ENCODE data around the gene NFIC.
A peak's percentile ranks its signal among the peaks of the same experiment; 100 is the strongest.
"Not testable (repeated sequence)": the region's sequence is repeated elsewhere in the genome, so short reads cannot be mapped to it uniquely, and the experiment has no call there.

Gene NFIC

GRCh38 chr19:3365836-3366752 is at the start of gene NFIC:
NFIC (plus strand) TSS chr19:3366583; CDS start chr19:3366637, 54 bp downstream.
- peak in 3 of 6 experiments; percentile 11 to 26 (median 12) for DNase-seq

- no peak for DNase-seq
These were observed 49.6 kb upstream of the NFIC start for GRCh38 chr19:3316659-3317207.

DNA sequence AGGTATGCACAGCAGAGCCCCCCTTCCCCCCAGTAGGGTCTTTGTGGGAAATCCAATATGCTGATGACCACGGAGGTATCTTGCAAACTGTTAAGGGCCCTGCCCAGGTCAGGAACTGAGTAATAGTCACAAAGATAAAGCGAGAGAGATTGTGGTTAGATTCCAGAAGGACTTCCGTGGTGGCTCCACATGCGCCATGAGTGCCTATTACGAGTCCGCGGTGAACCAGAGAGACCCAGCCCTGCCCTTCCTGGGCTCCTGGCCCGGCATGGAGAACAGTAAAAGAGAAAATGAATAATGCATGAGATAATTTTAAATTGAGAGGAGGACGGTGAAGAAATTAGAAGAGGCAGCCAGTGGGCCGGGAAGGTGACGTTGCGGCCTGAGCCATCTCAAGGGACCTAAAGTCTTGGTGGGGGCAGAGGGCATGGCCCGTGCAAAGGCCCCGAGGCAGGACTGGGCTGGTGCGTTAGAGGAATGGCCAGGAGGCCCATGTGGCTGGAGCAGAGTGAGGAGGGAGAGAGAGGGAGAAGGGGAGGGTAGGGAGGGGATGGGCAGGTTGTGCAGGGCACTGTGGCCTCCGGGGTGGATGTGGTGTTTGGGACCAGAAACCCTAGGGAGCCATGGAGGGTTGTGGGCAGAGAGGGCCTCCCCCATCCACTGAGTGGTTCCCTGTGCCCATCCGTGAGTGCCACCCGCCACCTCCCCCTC is 46.6 kb upstream of the NFIC start:
- no peak for DNase-seq

GRCh38 chr19:3320354-3320670 is 46.1 kb upstream of the NFIC start:
- no peak for DNase-seq

GRCh38 chr19:3320853-3321252 is 45.5 kb upstream of the NFIC start:
- no peak for DNase-seq

GRCh38 chr19:3321696-3322095 is 44.7 kb upstream of the NFIC start:
- no peak for DNase-seq

DNA sequence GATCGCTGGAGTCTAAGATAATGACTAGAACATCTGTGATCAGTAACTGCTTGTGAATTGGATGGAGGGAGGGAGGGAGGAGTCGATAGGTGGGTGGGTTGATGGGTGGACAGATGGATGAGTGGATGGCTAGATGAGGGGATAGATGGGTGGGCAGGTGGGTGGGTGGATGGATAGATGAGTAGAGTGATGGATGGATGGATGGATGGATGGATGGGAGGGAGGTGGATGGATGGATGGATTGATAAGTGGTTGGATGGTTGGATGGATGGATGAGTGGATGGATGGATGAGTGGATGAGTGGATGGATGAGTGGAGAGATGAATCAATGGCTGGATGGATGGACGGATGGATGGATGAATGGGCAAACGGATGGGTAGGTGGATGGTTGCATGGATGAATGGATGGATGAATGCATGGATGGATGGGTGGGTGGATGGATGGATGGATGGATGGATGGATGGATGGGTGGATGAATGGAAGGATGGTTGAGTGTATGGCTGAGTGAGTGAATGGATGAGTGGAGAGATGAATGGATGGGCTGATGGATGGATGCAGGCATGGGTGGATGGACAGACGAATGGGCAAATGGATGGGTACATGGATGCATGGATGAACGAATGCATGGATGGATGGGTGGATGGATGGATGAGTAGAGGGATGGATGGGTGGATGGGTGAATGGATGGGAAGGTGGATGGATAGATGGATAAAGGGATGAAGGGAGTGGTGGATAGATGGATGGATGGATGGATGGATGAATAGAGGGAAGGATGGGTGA is 44.0 kb upstream of the NFIC start:
- DNase-seq = no peak

- DNase-seq = no peak
These were observed 43.4 kb upstream of the NFIC start for GRCh38 chr19:3323026-3323425.

DNA sequence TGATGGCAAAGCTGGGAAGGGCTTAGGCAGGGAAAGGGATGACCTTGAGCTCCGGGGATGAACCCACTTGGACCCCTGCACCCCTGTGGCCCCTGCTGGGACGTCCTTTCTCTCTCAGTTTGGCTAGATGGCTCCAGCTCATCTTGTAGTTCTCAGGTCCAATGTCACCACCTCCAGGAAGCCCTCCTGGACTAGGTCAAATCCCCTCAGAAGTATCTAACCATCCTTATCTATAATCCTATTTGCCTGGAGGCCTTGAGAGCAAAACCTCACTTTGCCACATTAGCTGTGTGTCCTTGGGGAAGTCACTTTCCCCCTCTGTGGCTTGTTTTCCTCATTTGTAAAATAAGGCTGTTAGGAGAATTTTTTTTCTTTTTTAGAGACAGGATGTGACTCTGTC is 42.7 kb upstream of the NFIC start:
- DNase-seq = no peak

DNA sequence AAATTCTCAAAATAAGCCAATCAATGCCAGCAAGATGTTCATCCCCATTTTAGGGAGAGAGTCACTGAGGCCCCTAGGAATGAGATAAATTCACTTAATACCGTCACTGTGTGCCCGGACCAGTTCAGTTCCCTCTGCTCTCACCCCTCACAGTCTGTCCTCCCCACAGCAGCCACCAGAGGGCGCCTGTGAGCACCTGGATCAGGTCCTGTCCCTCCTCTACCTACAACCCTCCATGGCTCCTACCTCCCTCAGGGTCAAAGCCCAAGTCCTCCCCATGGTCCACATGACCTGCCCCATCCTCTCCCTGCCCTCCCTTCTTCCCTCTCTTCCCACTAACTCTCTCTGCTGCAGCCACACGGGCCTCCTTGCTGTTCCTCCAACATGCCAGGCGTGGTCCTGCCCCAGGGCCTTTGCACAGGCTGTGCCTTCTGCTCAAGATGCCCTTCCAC is 42.0 kb upstream of the NFIC start:
- DNase-seq = peak; percentile 17 to 69 (median 55)

- no peak for DNase-seq
These were observed 40.9 kb upstream of the NFIC start for GRCh38 chr19:3325451-3325850.

DNA sequence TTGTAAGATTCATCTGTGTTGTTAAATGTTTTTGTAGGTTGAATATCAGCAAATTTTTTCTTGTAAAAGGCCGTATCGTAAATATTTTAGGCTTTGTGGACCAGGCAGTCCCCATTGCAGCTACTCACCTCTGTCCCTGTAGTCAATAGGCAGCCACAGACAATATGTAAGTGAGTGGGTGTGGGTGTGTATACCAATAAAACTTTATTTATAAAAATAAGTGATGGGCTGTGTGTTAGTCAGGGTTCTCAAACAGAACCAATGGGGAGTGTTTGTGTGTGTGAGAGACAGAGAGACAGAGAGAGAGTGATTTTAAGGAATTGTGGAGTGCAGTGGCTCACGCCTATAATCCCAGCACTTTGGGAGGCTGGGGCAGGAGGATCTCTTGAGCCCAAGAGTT is 37.6 kb upstream of the NFIC start:
- no peak for DNase-seq

DNA sequence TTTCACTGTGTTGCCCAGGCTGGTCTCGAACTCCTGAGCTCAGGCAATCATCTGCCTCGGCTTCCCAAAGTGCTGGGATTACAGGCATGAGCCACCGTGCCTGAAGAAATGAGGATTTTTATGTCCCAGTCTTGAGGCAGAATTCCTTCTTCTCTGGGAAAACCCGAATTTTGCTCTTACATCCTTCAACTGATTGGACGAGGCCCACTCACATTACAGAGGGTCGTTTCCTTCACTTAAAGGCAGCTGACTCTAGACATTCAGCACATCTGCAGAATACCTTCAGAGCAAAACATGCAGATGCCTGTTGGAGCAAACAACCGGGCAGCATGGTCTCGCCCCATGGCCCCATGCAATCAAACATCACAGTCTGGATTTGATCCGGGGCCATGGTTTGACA is 36.3 kb upstream of the NFIC start:
- no peak for DNase-seq

- DNase-seq = not testable (repeated sequence)
These were observed 34.2 kb upstream of the NFIC start for GRCh38 chr19:3332232-3332631.

- DNase-seq = no peak
These were observed 33.3 kb upstream of the NFIC start for GRCh38 chr19:3333020-3333583.

- DNase-seq = no peak
These were observed 32.7 kb upstream of the NFIC start for GRCh38 chr19:3333662-3334061.

GRCh38 chr19:3334749-3335430 is 31.5 kb upstream of the NFIC start:
- DNase-seq = not testable (repeated sequence)

DNA sequence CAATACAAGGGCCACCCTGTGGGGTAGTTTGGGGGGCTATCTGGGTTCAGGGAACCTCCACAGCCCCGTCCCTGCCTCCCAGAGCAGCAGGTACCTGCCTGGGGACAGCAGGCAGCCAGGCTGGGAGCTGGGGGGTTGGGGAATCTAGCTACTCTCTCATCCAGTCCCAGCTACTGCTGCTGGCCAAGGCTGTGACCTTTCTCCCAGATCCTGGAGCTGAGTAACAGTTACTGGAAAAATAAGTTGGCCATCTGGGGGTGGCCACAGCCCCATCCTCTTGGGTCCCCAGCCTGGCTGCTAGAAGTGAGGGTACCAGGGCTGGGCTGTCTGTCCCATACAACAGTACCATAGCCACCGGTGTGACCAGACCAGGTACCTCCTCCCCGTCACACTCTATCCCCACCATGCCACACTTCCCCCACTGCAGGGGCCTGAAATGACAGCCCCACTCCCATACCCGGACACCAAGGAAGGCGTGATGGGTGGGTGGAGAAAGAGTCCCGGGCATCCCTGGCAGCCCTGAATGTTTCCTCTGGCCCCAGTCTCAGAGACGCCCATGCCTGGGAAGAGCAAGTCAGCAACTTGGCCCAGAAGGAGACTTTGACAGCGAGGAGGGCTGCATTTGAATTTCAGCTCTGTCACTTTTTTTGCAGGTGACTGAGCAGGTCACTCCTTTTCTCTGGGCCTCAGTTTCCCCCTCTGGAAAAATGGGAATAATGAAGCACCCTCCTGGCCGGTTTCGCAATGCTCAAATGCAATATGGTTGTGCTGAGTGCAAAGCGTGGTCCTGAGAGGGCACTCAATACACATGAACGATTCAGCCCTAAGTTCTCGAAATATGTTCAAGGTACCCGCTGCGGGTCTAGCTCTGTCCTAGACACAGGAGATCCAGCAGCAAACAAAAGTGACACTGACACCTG is 30.7 kb upstream of the NFIC start:
- DNase-seq = no peak

GRCh38 chr19:3336351-3336679 is 30.1 kb upstream of the NFIC start:
- no peak for DNase-seq

DNA sequence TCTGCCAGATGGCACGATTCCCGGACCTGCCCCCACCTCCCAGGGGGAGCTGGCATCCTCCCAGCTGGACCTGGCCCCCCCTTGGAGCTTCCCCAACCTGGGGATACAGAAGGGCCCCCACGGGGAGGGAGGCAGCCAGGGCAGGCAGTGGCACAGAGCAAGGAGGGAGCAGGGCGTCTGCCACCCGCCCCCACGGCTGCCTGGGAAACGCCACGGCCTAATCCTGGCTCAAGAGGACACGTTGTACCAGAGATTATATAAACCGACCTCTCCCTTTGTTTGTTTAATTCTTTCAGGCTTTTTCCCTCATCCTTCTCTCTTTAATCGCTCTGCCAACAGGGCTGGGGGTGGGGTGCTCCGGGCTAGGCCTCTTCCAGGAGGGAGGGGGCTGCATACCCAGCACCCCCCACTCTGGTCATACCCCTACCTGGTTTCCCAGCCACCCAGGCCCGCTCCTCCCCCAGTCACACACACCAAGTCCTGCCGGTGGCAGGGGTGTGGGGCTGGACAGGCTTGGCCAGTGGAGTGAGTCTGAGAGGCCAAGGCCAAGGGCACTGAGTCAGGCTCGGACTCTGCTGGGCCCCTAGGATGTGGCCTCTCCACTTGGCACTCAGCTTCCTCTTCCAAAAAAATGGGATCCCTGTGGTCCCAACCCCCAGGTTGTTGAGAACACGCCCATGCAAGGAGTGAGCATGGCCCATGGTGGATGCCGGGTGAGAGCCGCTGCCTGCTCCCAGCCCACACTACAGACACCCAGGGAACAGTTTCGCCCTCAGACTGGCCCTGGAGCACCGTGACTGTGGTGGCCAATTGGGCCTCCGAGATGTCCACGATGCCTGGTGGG is 29.5 kb upstream of the NFIC start:
- DNase-seq = no peak
